SKM-1 treated with dmso at 0.1 percent for 144 hours (cell line): ENCODE measurements around the gene NKD2.

Source experiments
- DNase-seq: peaks from one replicate; lab custom pipeline; 2025; ENCODE audit not compliant: unreplicated experiment; lab: John Stamatoyannopoulos, UW

Gene NKD2

DNA sequence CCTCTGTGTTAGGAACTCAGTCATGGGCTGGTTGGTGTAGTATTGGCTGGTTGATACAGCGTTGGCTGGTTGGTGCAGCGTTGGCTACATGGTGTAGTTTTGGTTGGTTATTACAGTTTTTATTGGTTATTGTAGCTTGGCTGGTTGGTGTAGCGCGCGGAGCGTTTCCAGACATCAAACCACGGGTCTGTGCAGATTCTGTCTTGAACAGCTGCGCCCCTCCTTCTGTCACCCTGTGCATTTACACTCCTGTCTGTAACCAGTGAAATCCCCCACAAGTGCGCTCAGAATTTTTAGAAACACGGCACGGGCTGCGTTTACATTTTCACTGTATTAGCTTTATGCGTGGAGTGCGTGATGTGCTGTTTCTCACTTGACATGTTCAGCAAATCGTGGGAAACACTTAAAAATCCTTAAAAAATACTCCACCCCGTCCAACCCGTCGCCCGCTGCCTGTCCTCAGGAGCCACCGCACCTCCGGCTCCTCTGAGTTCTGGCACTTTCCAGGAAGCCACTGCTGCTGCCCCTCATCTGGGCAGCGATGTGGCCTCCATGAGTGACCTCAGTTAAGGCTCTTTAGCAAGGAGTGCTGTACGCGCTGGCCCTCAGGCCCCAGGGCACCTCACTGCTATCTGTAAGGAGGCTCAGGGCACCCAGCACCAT, 20.8 kb downstream of the NKD2 start:
- no peak for DNase-seq

GRCh38 chr5:1029945-1030625, 21.5 kb downstream of the NKD2 start:
- no peak for DNase-seq

- DNase-seq = no peak
Observed at GRCh38 chr5:1030801-1031271, 22.2 kb downstream of the NKD2 start.

GRCh38 chr5:1031306-1031959, 22.8 kb downstream of the NKD2 start:
- no peak for DNase-seq

DNA sequence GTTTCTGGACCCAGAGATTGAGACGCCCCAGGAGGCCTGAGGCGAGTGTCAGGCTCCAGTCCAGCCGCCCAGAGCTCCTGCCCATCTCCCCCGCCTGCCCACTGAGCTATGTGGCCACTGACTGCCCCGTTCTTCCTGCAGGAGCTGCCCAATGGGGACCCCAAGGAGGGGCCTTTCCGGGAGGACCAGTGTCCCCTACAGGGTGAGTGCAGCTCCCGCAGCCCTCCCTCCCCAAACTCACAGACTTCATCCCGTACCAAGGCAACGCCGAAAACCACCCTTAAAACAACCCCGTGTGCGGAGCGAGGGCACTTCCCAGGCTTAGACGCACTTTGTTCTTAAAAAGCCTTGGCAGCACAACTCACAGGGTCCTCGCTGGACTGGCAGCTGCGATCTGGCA, 23.4 kb downstream of the NKD2 start:
- no peak for DNase-seq

GRCh38 chr5:1032551-1033027, 24.0 kb downstream of the NKD2 start:
- DNase-seq = no peak

- DNase-seq = no peak
Observed at GRCh38 chr5:1033178-1033577, 24.6 kb downstream of the NKD2 start.

DNA sequence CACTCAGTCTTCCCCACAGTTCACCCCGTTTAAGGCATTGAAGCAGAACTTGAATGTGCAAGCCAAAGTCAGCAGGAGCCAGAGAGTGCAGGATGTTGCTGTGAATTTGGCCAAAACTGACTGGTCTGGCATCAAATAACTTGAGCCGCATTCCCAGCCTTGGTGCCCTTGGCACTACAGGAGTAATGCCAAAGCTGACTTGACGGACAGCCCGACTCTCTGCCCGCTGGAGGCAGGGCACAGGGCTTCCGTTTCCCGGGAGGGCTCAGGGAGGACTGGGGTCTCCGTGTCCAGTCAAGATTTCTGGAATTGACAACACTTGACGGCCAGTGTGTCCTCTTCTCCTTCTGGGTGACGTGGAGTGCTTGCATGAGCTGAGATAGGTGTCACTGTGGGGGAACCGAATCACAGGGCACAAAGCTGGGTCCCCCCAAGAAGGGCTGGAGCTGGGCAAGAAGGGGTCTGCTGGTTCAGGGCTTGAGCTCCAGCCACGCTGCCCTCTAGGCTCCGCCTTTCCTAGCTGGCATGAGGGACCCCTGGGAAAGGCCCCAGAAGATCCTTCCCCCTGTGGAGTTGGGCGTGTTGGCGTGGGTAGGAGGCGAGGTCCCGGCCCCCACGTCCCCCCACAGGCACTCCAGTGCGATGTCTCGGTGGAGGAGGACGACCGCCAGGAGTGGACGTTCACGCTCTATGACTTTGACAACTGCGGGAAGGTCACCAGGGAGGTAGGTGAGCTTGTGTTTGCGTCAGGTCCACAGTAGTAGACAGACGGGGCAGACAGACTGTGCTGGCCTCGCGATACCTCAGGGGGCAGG, 25.2 kb downstream of the NKD2 start:
- DNase-seq = no peak

DNA sequence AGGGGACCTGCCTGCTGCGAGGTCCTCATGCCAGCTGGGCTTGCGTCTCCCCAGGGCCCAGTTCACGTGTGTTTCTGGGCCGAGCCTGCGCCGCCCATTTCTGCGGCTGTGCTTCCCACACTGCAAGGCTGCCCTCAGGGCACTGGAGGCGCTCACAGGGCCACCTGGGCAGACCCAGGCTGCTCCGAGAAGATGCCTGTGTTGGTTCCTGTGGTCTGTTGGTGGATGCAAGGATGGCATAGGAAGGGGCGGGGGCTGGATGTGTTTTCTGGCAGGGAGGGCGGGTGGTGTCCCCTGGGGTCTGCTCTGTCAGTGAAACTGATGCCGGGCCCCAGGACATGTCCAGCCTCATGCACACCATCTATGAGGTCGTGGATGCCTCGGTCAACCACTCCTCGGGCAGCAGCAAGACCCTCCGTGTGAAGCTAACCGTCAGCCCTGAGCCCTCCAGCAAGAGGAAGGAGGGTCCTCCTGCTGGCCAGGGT, 25.9 kb downstream of the NKD2 start:
- DNase-seq = no peak

DNA sequence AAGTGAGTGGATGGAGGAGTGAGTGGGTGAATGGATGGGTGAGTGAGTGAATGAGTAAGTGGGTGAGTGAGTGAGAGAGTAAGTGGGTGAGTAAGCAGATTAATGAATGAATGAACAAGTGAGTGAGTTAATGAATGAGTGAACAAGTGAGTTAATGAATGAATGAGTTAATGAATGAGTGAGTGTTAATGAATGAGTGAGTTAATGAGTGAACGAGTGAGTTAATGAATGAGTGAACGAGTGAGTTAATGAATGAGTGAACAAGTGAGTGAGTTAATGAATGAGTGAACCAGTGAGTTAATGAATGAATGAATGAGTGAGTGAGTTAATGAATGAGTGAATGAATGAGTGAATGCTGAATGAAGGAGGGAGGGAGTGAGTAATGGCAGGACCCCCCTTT, 26.4 kb downstream of the NKD2 start:
- DNase-seq = no peak

- no peak for DNase-seq
Observed at GRCh38 chr5:1035421-1036405, 27.1 kb downstream of the NKD2 start.

- DNase-seq = no peak
Observed at GRCh38 chr5:1036504-1037122, 28.0 kb downstream of the NKD2 start.

DNA sequence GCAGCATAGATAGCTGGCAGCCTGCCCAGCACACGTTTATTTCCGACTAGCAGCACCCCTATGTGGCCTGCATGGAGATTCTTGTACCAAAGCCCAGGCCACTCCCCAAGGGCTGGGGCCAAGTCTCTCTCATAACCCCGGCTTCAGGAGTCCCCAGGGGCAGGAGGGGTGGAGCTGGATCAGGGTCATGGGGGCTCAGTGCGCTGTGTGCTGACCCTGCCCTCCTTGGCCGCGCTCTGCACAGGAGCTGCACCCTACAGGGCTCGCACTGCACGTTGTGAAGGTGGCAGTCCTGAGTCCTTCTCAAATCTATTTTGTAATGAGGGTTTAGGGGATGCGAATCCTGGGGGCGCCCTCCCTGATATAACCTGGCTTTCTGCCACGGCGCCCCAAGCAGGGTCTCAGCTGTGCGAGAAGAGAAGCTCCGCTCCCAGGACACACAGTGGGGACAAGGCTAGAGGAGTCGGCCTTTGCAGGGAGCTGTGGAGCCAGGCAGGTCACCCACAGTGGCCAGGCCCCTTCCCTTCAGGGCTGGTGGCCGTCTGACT, 28.6 kb downstream of the NKD2 start:
- no peak for DNase-seq

- DNase-seq = no peak
Observed at GRCh38 chr5:1037671-1038416, 29.2 kb downstream of the NKD2 start.

DNA sequence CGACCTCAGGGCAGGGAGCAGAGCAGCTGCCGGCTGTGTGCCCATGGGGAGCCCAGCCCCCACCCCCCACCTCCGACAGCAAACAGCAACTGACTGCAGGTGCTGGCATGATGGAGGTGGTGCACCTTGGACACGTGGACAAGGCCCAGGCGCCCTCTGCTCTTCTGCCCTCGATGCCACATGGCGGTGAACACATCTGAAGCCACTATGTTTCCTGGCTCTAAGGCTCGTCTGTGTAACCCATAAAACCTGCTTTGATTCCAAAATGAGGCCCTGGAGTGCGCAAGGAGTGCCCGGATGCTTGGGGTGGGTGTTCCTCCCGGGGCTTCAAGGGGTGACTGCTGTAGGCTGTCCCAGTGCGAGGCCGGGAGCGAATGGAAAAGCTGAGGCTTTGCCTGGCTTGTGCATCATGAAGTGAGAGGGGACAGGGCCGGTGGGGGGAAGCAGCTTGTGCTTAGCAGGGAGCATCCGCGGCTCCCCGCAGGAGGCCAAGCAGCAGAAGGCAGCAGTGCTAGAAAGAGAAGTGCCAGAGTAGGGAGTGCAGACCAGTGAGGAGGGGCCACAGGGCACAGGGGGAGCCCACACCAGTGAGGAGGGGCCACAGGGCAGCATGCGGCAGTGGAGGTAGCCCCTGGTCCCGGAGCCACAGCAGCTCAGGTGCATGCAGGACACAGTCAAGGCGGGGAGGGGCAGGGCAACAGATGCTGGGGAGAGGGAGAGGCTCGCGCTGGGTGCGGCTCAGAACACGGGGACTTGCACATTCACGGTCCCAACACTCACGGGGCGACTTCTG, 30.0 kb downstream of the NKD2 start:
- no peak for DNase-seq

DNA sequence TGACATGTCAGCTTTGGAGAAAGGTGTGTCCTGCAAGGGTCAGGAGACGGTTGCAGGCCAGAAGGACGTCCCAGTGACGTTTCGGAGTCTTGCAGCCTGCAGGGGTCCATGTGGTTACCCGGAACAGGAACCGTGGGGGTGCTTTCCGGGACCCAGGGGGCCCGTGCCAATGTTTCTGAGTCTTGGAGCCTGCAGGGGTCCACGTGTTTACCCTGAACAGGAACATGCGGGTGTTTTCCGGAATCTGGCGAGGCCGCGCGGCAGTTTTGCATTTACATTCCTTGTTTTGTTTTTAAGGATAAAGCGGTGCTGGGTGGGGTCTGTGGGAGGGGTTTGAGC, 30.6 kb downstream of the NKD2 start:
- DNase-seq = no peak

DNA sequence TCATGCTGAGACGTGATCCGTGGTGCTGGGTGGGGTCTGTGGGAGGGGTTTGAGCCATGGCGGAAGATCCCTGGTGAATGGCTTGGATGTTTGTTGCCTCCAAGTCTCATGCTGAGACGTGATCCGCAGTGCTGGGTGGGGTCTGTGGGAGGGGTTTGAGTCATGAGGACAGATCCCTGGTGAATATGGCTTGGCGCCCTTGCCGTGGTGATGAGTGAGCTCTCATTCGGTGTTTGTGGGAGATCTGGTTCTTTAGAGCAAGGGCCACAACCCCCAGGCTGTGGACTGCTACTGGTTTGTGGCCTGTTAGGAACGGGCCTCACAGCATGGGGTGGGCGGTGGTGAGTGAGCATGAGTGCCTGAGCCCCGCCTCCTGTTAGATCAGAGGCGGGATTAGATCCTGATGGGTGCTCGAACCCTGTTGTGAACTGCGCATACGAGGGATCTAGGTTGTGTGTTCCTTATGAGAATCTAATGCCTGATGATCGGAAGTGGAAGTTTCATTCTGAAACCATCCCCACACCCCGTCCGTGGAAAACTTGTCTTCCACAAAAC, 31.2 kb downstream of the NKD2 start:
- DNase-seq = no peak

GRCh38 chr5:1040571-1040970, 32.0 kb downstream of the NKD2 start:
- DNase-seq = no peak
